HepG2 (cell line): ENCODE measurements around the gene PHTF1. TPM values are rescaled to one million over a fixed set of nuclear protein-coding genes. Genes with fewer than 3 reads are reported as not detected.

Source experiments
- ATAC-seq: fragments of 200-7000 bp; cut with Tn5 transposase; 3 replicates; pipeline ENCODE4 v1.9.1; 2020; ENCODE audit warnings: mild to moderate bottlenecking, moderate library complexity
- BruUV-seq: library from RNA; stranded (reverse); fragments of 400-500 nt; replicated peaks from 2 replicates; lab custom pipeline; 2021; lab: Mats Ljungman, UMichigan
- CTCF ChIA-PET: fragments of 300-600 bp; formaldehyde crosslinking; extraction: SDS; loops from one replicate; lab custom pipeline; 2021; ENCODE audit warnings: low total read pairs, inconsistent platforms, low intra/inter-chr PET ratio; lab: Yijun Ruan, JAX
- POLR2A ChIA-PET: fragments of 350-600 bp; sonication (Branson Sonifier 250); formaldehyde crosslinking; loops from one replicate; lab custom pipeline; 2020; ENCODE audit warnings: antibody characterized with exemption, inconsistent platforms; lab: Yijun Ruan, JAX
- DNase-seq: peaks from one replicate; pipeline ENCODE4 v3.0.0-alpha.2; 2015; ENCODE audit warnings: low spot score
- FAIRE-seq: peaks from 3 replicates; lab custom pipeline; 2011; peaks lifted over from hg19 to GRCh38; lab: Jason Lieb, UNC
- H2AFZ ChIP-seq: one replicate; pipeline ENCODE4 v1.6.1; 2011; ENCODE audit warnings: low read length, inconsistent platforms
- H3K27ac ChIP-seq: fragments of 300-600 bp; 3 replicates; pipeline ENCODE4 v1.8.0; 2011; ENCODE audit warnings: mixed run types, mild to moderate bottlenecking, mixed read lengths, low read length, inconsistent platforms; ENCODE audit not compliant: insufficient read depth; ENCODE audit errors: extremely low read length
- H3K27me3 ChIP-seq, 2 experiments: fragments of 200-600 bp in 1 of 2; 2 replicates in 1 of 2; 3 replicates in 1 of 2; pipeline versions ENCODE4 v1.6.0 to v1.8.0; 2011; ENCODE audit warnings: low read length in 2 of 2, mild to moderate bottlenecking in 2 of 2, moderate library complexity in 2 of 2, inconsistent platforms in 1 of 2; ENCODE audit not compliant: insufficient read depth in 2 of 2, control insufficient read depth in 1 of 2
- H3K36me3 ChIP-seq, 2 experiments: fragments of 200-600 bp in 1 of 2; replicated peaks in 1 of 2; 2 replicates in 1 of 2; 3 replicates in 1 of 2; pipeline versions ENCODE4 v1.5.1 to v1.8.0; 2011; ENCODE audit warnings: low read length in 2 of 2, inconsistent platforms in 1 of 2; ENCODE audit not compliant: insufficient read depth in 2 of 2, control insufficient read depth in 1 of 2
- H3K4me1 ChIP-seq: 2 replicates; pipeline ENCODE4 v1.5.1; 2012; ENCODE audit warnings: low read length, inconsistent platforms; ENCODE audit not compliant: insufficient read depth
- H3K4me2 ChIP-seq: 2 replicates; pipeline ENCODE4 v1.6.0; 2011; ENCODE audit warnings: low read depth, low read length, inconsistent platforms
- H3K4me3 ChIP-seq, 3 experiments: fragments of 200-600 bp in 1 of 3; sonication (generic), shearing (Covaris generic) in 1 of 3; replicated peaks in 1 of 3; 2 replicates each; pipeline ENCODE4 v1.5.1; 2011 to 2016; ENCODE audit warnings: low read length in 3 of 3, inconsistent platforms in 2 of 3, low read depth in 2 of 3, mild to moderate bottlenecking in 2 of 3, control low read depth in 1 of 3, mixed read lengths in 1 of 3; ENCODE audit not compliant: insufficient read depth in 1 of 3
- H3K79me2 ChIP-seq: one replicate; pipeline ENCODE4 v1.6.1; 2011; ENCODE audit warnings: low read length, inconsistent platforms; ENCODE audit not compliant: insufficient read depth
- H3K9ac ChIP-seq: 2 replicates; pipeline ENCODE4 v1.6.0; 2011; ENCODE audit warnings: mild to moderate bottlenecking, low read depth, low read length, inconsistent platforms; ENCODE audit not compliant: insufficient read depth
- H3K9me3 ChIP-seq: 2 replicates; pipeline ENCODE4 v1.5.1; 2012; ENCODE audit warnings: mild to moderate bottlenecking, low read length
- H4K20me1 ChIP-seq: 2 replicates; pipeline ENCODE4 v1.6.0; 2011; ENCODE audit warnings: inconsistent platforms, mild to moderate bottlenecking, low read length, moderate library complexity; ENCODE audit not compliant: insufficient read depth
- ATF7 ChIP-seq, 2 experiments: fragments of 450-650 bp in 1 of 2; sonication (generic) in 1 of 2; formaldehyde crosslinking in 1 of 2; IDR thresholded peaks; 2 replicates each; pipeline versions ENCODE4 v1.4.0 to v1.6.1; 2016 to 2020; ENCODE audit warnings: antibody characterized with exemption in 1 of 2, mild to moderate bottlenecking in 1 of 2, missing genetic modification reagents in 1 of 2
- CC2D1A ChIP-seq: sonication (generic); formaldehyde crosslinking; IDR thresholded peaks from 2 replicates; pipeline ENCODE4 v1.8.1; 2023; ENCODE audit warnings: mild to moderate bottlenecking, missing genetic modification reagents
- HOXA3 ChIP-seq: sonication (generic); formaldehyde crosslinking; IDR thresholded peaks from 2 replicates; pipeline ENCODE4 v1.5.0; 2020; ENCODE audit warnings: missing genetic modification reagents
- MIXL1 ChIP-seq: IDR thresholded peaks from 2 replicates; pipeline ENCODE4 v1.6.1; 2016
- NCOA2 ChIP-seq: sonication (generic); formaldehyde crosslinking; IDR thresholded peaks from 2 replicates; pipeline ENCODE4 v1.8.0; 2022; ENCODE audit warnings: inconsistent platforms
- NFATC3 ChIP-seq: sonication (generic); formaldehyde crosslinking; IDR thresholded peaks from 2 replicates; pipeline ENCODE4 v1.5.1; 2020; ENCODE audit warnings: mild to moderate bottlenecking, missing genetic modification reagents
- POLR2A ChIP-seq, 2 experiments: IDR thresholded peaks; 2 replicates each; pipeline ENCODE4 v1.6.1; 2011; ENCODE audit warnings: low read depth in 2 of 2, low read length in 2 of 2, mild to moderate bottlenecking in 1 of 2, moderate library complexity in 1 of 2; ENCODE audit not compliant: insufficient read depth in 1 of 2
- RARG ChIP-seq: sonication (generic); formaldehyde crosslinking; IDR thresholded peaks from 2 replicates; pipeline ENCODE4 v1.4.0; 2020; ENCODE audit warnings: low read depth, mild to moderate bottlenecking, missing genetic modification reagents
- RERE ChIP-seq: IDR thresholded peaks from 2 replicates; pipeline ENCODE4 v1.6.1; 2016; ENCODE audit warnings: low read depth, missing genetic modification reagents, missing compliant biosample characterization
- ZBTB38 ChIP-seq: sonication (generic); formaldehyde crosslinking; IDR thresholded peaks from 2 replicates; pipeline ENCODE4 v1.5.1; 2020; ENCODE audit warnings: mild to moderate bottlenecking, missing genetic modification reagents
- ZBTB8A ChIP-seq: sonication (generic); formaldehyde crosslinking; IDR thresholded peaks from 2 replicates; pipeline ENCODE4 v1.4.0; 2020; ENCODE audit warnings: mild to moderate bottlenecking, low read depth, missing genetic modification reagents, borderline replicate concordance
- ZC3H13 ChIP-seq: sonication (generic); formaldehyde crosslinking; IDR thresholded peaks from 2 replicates; pipeline ENCODE4 v1.8.1; 2023; ENCODE audit warnings: mild to moderate bottlenecking, missing genetic modification reagents, moderate library complexity
- ZFAT ChIP-seq: sonication (generic); formaldehyde crosslinking; conservative IDR thresholded peaks from 2 replicates; pipeline ENCODE4 v1.8.1; 2023; ENCODE audit warnings: missing genetic modification reagents, inconsistent platforms
- ZFP36L2 ChIP-seq: sonication (generic); formaldehyde crosslinking; IDR thresholded peaks from 2 replicates; pipeline ENCODE4 v1.4.0; 2020; ENCODE audit warnings: missing genetic modification reagents
- ZNF17 ChIP-seq: sonication (generic); formaldehyde crosslinking; IDR thresholded peaks from 2 replicates; pipeline ENCODE4 v1.5.0; 2020; ENCODE audit warnings: mild to moderate bottlenecking, missing genetic modification reagents
- ZNF550 ChIP-seq: sonication (generic); formaldehyde crosslinking; IDR thresholded peaks from 2 replicates; pipeline ENCODE4 v1.4.0; 2020; ENCODE audit warnings: mild to moderate bottlenecking, missing genetic modification reagents, borderline replicate concordance
- ZNF616 ChIP-seq: sonication (generic); formaldehyde crosslinking; IDR thresholded peaks from 2 replicates; pipeline ENCODE4 v1.5.0; 2020; ENCODE audit warnings: low read depth, mild to moderate bottlenecking, missing genetic modification reagents
- WGBS: methylation state at CpG from one replicate; pipeline ENCODE4 v1.1.6; 2017; ENCODE audit warnings: low lambda C conversion rate; 5-methylcytosine and 5-hydroxymethylcytosine counted together
- in situ Hi-C: cut with HindIII; loops from 2 replicates; pipeline ENCODE4 v1.10.0; 2017; ENCODE audit warnings: low pct_unique_long_range_greater_than_20kb; ENCODE audit not compliant: extremely low pct_ligation_motif_present
- intact Hi-C: fragments of 100-400 bp; cut with micrococcal nuclease; formaldehyde crosslinking; loops from one replicate; pipeline ENCODE4 v1.10.0; 2022; ENCODE audit not compliant: unreplicated experiment
- polyA plus RNA-seq, 8 experiments: library from polyadenylated mRNA; depleted of rRNA in 3 of 8; stranded (reverse) in 7 of 8; unstranded in 1 of 8; fragments of >200 nt; fragmentation: Illumina TruSeq in 4 of 8; extraction: Trizol in 4 of 8; gene quantifications; 2 replicates each; pipeline versions ENCODE4 v1.2.1 to v1.2.3, GENCODE V29; 2011 to 2016; ENCODE audit warnings: low read depth in 4 of 8, missing spikeins in 1 of 8, mixed read lengths in 1 of 8; ENCODE audit not compliant: insufficient read depth in 1 of 8
- total RNA-seq, 5 experiments: library from RNA; depleted of rRNA; stranded (reverse); fragments of >200 nt; fragmentation: Illumina TruSeq; extraction: Trizol; gene quantifications; 2 replicates each; pipeline ENCODE4 v1.2.3, GENCODE V29; 2016; ENCODE audit warnings: low read depth in 1 of 5
- TF ChIP-seq, protein P1 (sequence below): sonication (generic); formaldehyde crosslinking; IDR thresholded peaks from 2 replicates; pipeline ENCODE4 v1.8.0; 2022; ENCODE audit warnings: mild to moderate bottlenecking, missing genetic modification reagents
- TF ChIP-seq, protein P2 (sequence below): IDR thresholded peaks from 2 replicates; pipeline ENCODE4 v1.6.1; 2016; ENCODE audit warnings: low read depth, borderline replicate concordance

The PHTF1 gene
- total and polyA plus RNA-seq, 2 of the 13 experiments (the other 11 are each of a cell fraction or from before 2014, with no cell fraction given) = 5.0 to 19.7 TPM

DNA sequence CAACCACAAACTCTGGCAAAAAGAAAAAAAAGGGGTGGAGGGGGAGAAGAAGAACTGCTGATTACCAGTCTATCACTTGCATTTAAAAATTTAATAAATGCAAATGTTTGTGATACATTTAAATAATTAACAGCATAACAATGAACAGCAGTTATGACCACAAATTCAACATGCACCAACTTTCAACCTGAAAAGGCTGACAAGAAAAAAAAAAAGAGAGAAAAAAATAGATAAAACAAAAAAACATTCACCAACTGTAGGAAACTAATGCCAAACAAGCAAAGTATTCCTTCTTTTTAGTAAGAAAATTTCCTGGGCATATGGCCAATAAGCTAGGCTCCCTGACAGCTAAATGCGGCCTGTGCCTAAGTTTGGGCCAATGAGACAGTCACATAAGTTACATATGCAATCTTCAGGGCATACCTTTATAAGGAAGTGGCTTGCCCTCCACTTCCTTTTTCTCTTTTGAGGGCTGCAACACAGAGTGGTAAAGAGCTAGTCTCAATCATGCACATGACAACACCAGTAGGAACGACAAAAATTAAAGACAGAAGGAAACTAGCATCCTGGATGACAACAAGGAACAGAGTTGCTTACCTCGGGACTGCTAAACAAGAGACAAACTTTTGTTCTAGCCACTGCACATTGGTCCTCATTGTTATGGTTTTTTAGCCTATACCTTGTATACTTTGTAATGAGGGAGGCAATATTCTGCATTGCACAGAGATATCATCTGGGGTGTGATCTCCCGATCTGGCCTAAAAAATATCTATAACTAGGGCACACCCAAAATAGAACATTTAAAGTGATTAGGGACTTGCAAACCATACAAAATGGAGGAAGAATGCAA is 24.2 kb upstream of the PHTF1 start:
- ChIA-PET CTCF (no interaction called here), POLR2A (no interaction called here)
- no TSS peak for BruUV-seq
- no peaks in the 10 kb centered on the region for H3K27me3 ChIP-seq
- H3K4me2 ChIP-seq = no peak overlapping the region
- H3K27ac ChIP-seq = no peak overlapping the region
- ATAC-seq = no peak
- in situ Hi-C loops = no loop called here
- no peak for TF ChIP-seq ZC3H13 (CRISPR knock-in tag)
- TF ChIP-seq ZBTB8A (CRISPR knock-in tag) = no peak
- no peak for TF ChIP-seq RARG (CRISPR knock-in tag)
- TF ChIP-seq ZNF17 (CRISPR knock-in tag) = no peak
- TF ChIP-seq NCOA2 (CRISPR knock-in tag) = no peak
- TF ChIP-seq ZBTB38 (CRISPR knock-in tag) = no peak
- TF ChIP-seq, protein P1, sequence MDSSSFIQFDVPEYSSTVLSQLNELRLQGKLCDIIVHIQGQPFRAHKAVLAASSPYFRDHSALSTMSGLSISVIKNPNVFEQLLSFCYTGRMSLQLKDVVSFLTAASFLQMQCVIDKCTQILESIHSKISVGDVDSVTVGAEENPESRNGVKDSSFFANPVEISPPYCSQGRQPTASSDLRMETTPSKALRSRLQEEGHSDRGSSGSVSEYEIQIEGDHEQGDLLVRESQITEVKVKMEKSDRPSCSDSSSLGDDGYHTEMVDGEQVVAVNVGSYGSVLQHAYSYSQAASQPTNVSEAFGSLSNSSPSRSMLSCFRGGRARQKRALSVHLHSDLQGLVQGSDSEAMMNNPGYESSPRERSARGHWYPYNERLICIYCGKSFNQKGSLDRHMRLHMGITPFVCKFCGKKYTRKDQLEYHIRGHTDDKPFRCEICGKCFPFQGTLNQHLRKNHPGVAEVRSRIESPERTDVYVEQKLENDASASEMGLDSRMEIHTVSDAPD (CRISPR knock-in tag) = no peak
- no peak for TF ChIP-seq ZFAT
- TF ChIP-seq RERE (CRISPR knock-in tag) = no peak
- TF ChIP-seq HOXA3 = no peak
- TF ChIP-seq CC2D1A (CRISPR knock-in tag) = no peak
- TF ChIP-seq ZNF550 (CRISPR knock-in tag) = no peak
- TF ChIP-seq ZNF616 = no peak
- no peak for TF ChIP-seq POLR2A (IDR thresholded peaks at IDR 0.05; ENCODE audit: insufficient read depth in 1 of 2, low read depth in 2 of 2, low read length in 2 of 2)
- no peak for TF ChIP-seq NFATC3 (CRISPR knock-in tag)
- TF ChIP-seq, protein P2, sequence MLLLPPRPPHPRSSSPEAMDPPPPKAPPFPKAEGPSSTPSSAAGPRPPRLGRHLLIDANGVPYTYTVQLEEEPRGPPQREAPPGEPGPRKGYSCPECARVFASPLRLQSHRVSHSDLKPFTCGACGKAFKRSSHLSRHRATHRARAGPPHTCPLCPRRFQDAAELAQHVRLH = no peak
- no peak for TF ChIP-seq ZFP36L2
- no peak for TF ChIP-seq ATF7 (IDR thresholded peaks at IDR 0.05)
- no peak for TF ChIP-seq ATF7 (CRISPR knock-in tag; IDR thresholded peaks at IDR 0.05)
- no peak for TF ChIP-seq MIXL1 (CRISPR knock-in tag)
- H3K36me3 ChIP-seq = 0 out of 5 replicates have a peak, but pooled peaks cover 0 to 4% of the 10 kb centered on the region in 2 experiments
- H3K4me3 ChIP-seq = no peak overlapping the region
- DNase-seq = no peak
- no peak overlapping the region for H2AFZ ChIP-seq
- intact Hi-C loops = no loop called here
- peaks cover 66% of the 10 kb centered on the region for H3K79me2 ChIP-seq
- no peaks in the 10 kb centered on the region for H3K9me3 ChIP-seq
- H3K4me1 ChIP-seq = peaks cover 24% of the 10 kb centered on the region
- H4K20me1 ChIP-seq = peaks cover 4% of the 10 kb centered on the region; the same call in 1 of the 2 replicates
- H3K9ac ChIP-seq = no peak overlapping the region
- WGBS = 97% methylated on average over 4 of the region's 4 CpGs
- FAIRE-seq = no peak
